Neural cell (in vitro differentiated cells): Measurements from ENCODE around the gene SERGEF.

Experiments used
- EZH2 ChIP-seq: fragments of 200-600, 300-800 bp; shearing (Covaris generic), sonication (generic); IDR thresholded peaks from 2 replicates; pipeline ENCODE4 v1.6.1; 2014; ENCODE audit warnings: antibody characterized with exemption, low read length, borderline replicate concordance, mild to moderate bottlenecking; ENCODE audit not compliant: insufficient read depth, poor library complexity, severe bottlenecking
- MXI1 ChIP-seq: fragments of 450-650 bp; conservative IDR thresholded peaks from 2 replicates; pipeline ENCODE4 v1.6.1; 2014; ENCODE audit warnings: antibody characterized with exemption, mild to moderate bottlenecking; ENCODE audit not compliant: poor library complexity, severe bottlenecking
- POLR2AphosphoS5 ChIP-seq: IDR thresholded peaks from 2 replicates; pipeline ENCODE4 v1.6.1; 2012
- RAD21 ChIP-seq: fragments of 450-650 bp; conservative IDR thresholded peaks from 2 replicates; pipeline ENCODE4 v1.6.1; 2014; ENCODE audit warnings: antibody characterized with exemption, mild to moderate bottlenecking, moderate library complexity
- SMC3 ChIP-seq: fragments of 450-650 bp; conservative IDR thresholded peaks from 2 replicates; pipeline ENCODE4 v1.6.1; 2014; ENCODE audit warnings: antibody characterized with exemption, mild to moderate bottlenecking, moderate library complexity; ENCODE audit not compliant: poor library complexity
- TAF1 ChIP-seq: IDR thresholded peaks from 2 replicates; pipeline ENCODE4 v1.6.1; 2012; ENCODE audit warnings: low read depth
- TF ChIP-seq, protein P1 (sequence below): fragments of 450-650 bp; IDR thresholded peaks from 2 replicates; pipeline ENCODE4 v1.5.1; 2014; ENCODE audit warnings: antibody characterized with exemption, mild to moderate bottlenecking, moderate library complexity; ENCODE audit not compliant: poor library complexity, severe bottlenecking

DNA sequence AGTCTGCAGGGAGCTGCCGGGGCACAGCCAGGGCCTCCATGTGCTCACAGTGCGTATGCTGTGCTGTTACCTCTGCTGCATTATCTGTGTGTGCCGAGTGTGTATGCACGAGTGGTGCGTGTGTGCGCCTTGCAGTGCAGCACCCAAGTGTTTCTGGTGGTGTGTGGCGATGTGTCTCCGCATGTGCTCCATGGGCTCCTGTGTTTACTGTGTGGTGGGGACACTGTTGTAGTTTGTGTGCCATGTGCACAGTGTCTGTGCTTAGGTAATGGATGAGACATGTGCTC, 246.8 kb downstream of the SERGEF start:
- TF ChIP-seq, protein P1, sequence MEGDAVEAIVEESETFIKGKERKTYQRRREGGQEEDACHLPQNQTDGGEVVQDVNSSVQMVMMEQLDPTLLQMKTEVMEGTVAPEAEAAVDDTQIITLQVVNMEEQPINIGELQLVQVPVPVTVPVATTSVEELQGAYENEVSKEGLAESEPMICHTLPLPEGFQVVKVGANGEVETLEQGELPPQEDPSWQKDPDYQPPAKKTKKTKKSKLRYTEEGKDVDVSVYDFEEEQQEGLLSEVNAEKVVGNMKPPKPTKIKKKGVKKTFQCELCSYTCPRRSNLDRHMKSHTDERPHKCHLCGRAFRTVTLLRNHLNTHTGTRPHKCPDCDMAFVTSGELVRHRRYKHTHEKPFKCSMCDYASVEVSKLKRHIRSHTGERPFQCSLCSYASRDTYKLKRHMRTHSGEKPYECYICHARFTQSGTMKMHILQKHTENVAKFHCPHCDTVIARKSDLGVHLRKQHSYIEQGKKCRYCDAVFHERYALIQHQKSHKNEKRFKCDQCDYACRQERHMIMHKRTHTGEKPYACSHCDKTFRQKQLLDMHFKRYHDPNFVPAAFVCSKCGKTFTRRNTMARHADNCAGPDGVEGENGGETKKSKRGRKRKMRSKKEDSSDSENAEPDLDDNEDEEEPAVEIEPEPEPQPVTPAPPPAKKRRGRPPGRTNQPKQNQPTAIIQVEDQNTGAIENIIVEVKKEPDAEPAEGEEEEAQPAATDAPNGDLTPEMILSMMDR = no peak
- TF ChIP-seq RAD21 (no peak), TAF1 (no peak), SMC3 (no peak), EZH2 (no peak), POLR2AphosphoS5 (no peak), MXI1 (peak; percentile 22)
